GM19193 (cell line): ENCODE measurements around the gene KLHL41.

ENCODE experiments used
- POLR2A ChIP-seq: IDR thresholded peaks from 4 replicates; pipeline ENCODE4 v1.6.1; 2011; ENCODE audit not compliant: insufficient read depth, insufficient read length; ENCODE audit errors: extremely low read depth

KLHL41 gene

DNA sequence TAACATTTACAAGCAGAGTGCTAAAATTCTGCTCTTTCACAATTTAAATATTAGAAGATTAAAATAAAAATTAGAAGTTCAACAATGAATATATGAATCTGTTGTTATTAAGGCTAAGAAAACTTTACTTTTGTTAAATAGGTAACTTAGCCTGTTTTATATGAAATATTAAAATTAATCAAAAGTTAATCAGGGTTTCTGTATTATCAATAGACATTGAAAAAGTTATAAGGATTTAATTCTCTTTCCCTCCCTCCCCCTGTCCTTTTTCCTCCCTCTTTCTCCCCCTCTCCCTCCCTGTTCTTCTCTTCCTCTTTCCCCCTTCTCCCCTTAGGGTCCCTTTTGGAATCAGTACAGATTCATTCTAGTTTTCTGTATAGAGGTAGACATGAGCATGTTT, 18.1 kb upstream of the KLHL41 start:
- TF ChIP-seq POLR2A: no peak

DNA sequence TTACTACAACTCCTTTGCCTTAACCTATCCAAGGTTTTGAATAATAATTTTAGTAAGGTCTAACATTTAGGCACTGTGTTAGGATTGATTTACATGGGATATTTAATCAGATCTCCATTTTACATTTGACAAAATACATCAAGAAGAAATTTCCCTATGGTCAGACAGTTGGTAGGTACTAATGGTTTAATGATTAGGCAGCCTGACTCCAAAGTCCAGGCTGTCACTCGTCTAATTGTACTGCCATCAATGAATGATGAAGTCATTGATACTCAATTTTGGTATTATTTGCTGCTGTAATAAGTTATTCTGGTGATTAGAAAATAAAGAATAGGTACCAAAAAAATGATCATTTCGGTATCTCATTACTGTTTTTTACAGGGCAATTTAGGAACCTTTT, 16.1 kb upstream of the KLHL41 start:
- no peak for TF ChIP-seq POLR2A

DNA sequence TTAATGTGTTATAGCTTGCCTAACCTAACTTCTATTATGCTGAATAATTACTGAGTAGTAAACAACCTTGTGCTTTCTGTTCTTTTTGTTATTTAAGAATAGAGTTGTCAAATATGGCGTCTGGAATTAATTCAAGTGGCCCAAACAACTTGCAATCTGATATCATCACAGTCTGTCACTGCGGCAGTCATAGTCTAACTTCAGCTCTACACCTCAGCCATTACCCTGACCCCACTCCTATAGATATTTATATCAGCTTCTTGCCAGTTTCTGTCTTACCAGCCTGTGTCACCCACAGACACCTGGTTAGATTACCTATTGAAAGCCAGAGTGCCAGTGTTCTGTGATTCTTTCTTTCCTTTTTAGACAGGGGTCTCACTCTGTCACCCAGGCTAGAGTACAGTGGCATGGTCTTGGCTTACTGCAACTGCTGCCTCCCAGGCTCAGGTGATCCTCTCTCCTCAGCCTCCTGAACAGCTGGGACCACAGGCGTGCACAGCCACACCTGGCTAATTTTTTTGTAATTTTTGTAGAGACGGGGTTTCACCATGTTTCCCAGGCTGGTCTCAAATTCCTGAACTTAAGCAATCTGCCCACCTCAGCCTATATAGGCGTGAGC, 14.1 kb upstream of the KLHL41 start:
- no peak for TF ChIP-seq POLR2A

DNA sequence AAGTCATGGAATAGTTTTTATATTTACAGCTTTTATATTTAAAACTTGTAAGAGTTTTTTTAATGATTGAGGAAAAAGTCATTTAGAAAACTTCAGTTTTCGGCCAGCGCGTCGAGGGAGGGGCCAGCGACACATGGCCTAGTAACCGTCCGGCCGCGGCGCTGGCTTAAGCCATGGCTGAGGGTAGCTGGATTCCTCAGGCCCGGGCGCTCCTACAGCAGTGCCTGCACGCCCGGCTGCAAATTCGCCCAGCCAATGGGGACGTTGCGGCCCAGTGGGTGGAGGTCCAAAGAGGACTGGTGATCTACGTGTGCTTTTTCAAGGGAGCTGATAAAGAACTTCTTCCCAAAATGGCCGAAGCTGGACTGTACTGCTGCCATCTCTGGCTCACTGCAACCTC, 4.9 kb upstream of the KLHL41 start:
- no peak for TF ChIP-seq POLR2A

DNA sequence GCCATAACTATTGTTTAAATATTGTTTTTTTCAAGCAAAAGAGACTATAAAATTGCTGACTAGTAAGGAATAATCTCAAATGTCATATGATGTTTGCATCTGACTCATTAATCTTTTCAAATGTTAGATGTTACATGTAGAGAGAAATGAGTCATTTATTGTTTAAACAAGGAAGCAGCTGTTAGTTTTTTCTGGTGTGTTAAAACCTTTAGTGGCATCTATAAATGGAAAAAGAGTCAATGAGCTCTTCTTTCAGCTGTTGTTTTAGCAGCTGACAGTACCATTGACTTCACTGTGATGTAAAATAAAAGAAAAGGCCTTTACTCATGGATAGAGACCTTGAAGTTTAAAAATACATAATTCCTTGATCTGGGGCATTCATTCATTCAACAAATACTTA, 1.8 kb upstream of the KLHL41 start:
- no peak for TF ChIP-seq POLR2A

DNA sequence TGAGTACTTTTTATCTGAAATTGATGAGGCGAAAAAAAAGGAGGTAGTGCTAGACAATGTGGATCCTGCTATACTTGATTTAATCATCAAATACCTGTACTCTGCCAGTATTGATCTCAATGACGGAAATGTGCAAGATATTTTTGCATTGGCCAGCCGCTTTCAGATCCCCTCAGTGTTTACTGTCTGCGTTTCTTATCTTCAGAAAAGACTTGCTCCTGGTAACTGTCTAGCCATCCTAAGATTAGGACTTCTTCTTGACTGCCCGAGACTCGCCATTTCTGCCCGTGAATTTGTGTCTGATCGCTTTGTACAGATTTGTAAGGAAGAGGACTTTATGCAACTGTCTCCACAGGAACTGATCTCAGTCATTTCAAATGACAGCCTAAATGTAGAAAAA, 453 bp downstream of the KLHL41 start:
- no peak for TF ChIP-seq POLR2A

DNA sequence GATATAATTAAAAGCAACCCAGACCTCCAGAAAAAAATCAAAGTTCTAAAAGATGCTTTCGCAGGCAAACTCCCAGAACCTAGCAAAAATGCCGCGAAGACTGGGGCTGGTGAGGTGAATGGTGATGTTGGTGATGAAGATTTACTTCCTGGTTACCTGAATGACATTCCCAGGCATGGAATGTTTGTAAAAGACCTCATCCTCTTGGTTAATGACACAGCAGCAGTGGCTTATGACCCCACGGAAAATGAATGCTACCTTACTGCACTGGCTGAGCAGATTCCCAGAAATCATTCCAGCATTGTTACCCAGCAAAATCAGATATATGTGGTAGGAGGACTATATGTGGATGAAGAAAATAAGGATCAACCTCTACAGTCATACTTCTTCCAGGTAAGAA, 994 bp downstream of the KLHL41 start:
- no peak for TF ChIP-seq POLR2A

DNA sequence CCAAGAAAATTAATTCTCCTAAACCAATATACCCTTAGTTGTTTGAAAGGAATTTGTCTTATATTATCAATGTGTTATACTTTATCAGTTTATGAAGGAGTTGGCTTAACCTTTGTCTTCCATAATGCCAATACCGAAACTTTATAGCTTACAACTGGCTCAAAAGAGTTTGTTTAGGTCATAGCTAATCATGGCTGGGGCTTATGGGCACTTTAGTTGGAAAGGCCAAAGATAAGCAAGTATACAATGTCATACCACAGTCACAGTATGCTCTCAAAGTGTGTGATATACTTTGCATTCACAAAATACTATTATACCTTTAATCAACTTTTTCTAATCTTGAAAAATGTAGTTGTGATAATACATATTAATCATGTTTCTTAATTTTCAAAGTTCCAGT, 2.3 kb downstream of the KLHL41 start:
- no peak for TF ChIP-seq POLR2A

DNA sequence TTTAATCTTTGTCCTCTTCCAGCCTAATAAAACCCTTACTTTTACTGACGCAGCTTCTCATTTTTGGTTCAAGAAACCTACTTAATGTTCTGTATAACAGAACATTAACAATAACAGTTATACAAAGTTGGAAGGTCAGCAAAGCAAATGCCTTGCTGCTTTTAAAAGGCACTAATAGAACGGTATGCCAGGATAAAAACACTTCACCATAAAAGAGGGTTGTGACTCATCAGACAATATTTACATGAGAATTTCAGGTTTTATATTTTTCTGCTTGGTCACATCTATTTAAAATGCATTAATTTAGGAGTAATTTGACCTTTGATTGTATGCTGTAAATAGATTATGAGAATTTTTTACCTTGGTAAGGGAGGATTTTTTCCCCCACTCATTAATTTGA, 3.0 kb downstream of the KLHL41 start:
- TF ChIP-seq POLR2A: no peak

DNA sequence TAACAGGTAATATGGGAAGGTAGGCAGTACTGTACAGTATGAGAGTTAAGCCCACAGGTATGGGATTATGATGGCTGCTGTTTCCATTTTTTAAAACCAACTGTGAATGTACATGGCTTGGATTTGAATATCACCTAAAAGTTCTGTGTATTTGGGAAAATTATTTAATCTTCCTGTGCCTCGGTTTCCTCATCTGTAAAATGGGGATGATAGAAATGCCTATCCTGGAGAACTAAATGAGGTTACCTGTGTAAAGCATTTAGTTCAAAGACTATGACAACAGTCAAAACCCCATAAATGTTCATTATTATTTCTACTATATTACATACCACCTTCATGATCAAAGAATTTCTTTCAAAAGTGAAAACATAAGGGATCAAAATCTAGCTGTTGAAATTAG, 3.6 kb downstream of the KLHL41 start:
- TF ChIP-seq POLR2A: no peak

DNA sequence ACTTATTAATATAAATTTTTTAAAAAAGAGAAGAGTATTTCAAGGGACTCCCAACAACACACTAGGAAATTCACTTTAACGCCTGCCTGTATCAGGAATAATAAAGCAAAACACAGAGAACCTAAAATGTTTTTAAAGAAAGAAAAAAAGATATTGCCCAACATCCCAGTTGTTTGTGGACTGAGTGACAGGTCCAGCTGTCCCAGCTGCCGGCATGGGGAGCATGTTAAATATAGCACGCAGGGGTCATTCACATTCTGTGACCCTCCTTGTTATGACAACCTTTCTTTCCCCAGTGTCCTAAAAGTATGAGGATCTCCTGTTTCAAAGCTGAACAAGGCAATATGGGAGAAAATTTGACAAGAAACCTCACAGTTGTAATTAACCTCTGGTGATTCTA, 4.4 kb downstream of the KLHL41 start:
- no peak for TF ChIP-seq POLR2A

DNA sequence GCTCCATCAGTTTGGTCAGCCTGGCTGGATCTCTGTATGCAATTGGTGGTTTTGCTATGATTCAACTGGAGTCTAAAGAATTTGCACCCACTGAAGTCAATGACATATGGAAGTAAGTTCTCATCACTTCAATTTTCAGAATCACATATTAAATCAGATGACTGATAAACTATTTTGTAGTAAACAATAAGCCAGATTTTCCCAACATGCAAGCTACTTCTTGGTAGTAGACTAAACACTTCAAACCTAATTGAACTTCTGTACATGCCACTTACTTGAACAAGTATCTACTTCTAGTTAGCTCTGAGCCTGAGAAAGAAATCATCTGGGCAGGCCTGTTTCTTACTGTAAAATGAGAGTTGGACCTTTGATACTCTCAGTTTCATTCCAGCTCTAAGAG, 11.4 kb downstream of the KLHL41 start:
- TF ChIP-seq POLR2A: no peak

DNA sequence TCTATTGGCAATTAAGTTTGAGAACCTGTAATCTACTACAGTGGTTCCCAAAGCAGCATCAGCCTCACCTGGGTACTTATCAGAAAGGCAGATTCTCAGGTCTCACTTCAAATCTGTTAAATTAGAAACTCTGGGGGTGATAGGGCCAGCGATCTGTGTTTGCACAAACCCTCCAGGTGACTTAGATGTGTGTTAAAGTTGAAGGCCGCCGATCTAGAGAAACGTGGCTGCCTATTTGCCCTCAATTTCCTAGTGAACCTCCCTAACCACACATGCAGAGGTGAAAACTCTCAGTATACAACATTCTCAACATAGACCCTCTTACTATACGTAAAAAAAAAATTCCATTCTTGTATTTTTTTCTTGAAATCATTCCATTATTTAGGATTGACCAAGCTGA, 14.2 kb downstream of the KLHL41 start:
- TF ChIP-seq POLR2A: no peak

DNA sequence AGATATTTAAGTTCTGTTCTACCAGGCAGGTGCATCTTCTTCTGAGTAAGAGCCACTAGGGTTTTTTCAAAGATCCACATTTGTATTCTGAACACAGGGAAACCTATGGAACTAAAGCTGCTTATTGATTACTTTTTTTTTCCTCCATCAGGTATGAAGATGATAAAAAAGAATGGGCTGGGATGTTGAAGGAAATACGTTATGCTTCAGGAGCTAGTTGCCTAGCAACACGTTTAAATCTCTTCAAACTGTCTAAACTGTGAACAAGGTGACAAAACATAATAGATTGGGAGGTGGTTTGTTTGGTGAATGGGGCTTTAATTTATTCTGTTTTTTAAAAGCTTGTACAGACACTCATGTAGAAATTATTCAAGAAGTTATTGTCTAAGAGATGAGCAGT, 15.9 kb downstream of the KLHL41 start:
- TF ChIP-seq POLR2A: no peak

DNA sequence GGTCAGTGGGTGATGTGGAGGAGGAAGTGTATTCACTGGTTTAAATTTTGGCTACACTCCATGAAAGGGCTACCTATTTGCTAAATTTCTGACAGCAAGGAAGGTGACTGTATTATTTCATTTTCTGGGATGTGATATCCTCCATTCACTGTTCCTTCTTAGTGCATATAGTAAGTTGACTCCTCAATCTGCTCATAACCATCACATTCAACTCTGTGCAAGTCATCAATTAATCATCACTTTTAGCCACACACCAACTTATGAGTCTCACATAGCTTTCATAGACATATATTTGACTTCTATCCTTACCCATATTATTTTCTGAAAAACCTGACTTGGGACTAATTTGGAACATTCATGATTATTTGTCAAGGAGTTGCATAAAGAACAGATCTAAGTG, 16.9 kb downstream of the KLHL41 start:
- TF ChIP-seq POLR2A: no peak

DNA sequence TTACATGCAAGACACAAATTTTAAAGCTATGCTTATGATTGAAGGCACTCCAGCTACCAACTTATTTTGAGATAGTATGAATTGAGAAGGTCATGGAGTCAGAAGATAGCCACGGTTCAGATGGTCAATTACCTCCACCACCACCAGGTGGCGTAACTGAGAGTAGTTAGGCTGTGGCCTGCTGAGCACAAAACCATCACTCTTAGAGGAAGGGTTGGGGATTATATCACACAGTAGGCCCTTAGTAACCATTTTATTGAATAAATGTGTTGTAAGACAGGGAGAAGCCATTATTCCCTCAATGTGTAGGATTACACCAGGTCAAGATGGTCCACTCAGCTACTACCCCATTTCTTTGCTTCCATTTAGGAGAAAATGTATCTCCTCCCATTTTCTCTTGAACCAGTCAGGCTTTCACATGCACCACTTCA, 18.8 kb downstream of the KLHL41 start:
- TF ChIP-seq POLR2A: no peak

DNA sequence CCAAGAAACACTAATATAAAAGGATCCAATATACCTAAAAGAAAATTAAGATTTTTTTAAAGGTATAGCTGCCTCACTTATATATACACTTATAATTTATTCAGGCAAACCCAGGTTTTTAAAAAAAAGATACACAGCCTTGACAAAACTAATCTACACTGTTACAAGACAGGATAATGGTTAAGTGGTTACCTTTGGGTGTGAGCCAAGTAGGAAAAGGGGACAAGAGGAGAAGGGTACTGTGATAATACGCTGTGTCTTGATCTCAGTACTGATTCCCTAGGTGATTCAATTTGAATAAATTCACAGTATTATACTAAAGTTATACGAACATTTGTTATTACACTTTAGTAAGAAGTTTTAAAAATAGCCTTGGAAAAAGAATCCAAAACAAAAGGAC, 30.6 kb downstream of the KLHL41 start:
- TF ChIP-seq POLR2A: no peak
